ENCODE results near the gene ZBTB37.
A peak's percentile ranks its signal among the peaks of the same experiment; 100 is the strongest.
"Not testable (repeated sequence)": the region's sequence is repeated elsewhere in the genome, so short reads cannot be mapped to it uniquely, and the experiment has no call there.

Gene ZBTB37, protein sequence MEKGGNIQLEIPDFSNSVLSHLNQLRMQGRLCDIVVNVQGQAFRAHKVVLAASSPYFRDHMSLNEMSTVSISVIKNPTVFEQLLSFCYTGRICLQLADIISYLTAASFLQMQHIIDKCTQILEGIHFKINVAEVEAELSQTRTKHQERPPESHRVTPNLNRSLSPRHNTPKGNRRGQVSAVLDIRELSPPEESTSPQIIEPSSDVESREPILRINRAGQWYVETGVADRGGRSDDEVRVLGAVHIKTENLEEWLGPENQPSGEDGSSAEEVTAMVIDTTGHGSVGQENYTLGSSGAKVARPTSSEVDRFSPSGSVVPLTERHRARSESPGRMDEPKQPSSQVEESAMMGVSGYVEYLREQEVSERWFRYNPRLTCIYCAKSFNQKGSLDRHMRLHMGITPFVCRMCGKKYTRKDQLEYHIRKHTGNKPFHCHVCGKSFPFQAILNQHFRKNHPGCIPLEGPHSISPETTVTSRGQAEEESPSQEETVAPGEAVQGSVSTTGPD

GRCh38 chr1:173868266-173869020, at the start of gene ZBTB37:
ZBTB37 (plus strand) TSS chr1:173868380; CDS start chr1:173870226, 1,846 bp downstream.
- DNase-seq: no peak

GRCh38 chr1:173818459-173818858, 49.7 kb upstream of the ZBTB37 start:
- no peak for DNase-seq

DNA sequence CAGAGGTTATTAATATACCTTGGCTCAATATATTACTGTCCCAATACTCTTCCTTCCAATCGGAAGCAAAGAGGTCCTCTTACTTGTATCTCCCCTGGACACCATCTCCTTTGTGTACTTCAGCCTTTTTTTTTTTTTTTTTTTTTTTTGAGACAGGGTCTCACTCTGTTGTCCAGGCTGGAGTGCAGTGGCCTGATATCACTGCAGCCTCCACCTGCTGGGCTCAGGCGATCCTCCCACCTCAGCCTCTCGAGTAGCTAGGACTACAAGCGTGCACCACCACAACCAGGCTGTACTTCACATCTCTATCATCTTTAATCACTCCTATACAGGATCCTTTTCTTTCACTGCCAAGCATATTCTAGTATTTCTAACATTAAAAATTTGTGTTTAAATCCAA, 46.5 kb upstream of the ZBTB37 start:
- DNase-seq: no peak

GRCh38 chr1:173823781-173824314, 44.3 kb upstream of the ZBTB37 start:
- no peak for DNase-seq

DNA sequence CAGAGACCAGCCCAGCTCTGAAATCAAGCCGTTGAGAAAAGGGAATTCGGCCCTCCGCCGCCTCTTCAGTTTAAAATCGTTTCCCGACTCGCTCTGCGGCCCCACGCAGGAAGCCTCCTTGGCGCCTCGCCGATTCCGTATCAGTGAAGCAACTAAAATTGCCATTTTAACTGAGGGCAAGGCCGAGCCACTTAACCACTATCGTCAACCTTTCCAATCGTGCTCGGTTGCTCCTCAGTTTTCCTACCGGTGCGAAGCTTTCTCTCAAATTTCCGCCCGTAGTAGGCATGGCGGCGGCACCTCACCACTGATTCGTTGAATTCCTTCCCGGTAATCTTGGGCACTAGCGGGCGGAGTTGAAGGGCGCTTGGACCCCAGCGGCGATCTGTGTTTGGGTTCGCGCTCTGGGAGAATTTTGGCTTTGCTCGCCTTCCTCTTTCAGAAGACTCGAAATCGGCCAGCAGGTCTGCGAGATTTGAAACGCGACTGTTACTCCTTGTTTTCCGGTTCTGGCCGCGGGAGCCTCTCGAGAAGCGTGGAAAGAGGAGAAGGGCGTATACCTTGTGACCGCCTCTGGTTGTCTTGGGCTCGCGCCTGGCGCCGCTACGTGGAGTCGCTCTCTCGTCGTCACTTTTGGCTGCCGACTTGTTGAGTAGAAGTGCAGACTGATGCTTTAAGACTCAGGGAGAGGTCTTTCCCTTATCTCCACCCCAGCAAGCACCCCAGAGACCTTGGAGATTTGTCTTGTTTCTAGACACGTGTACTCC, 43.7 kb upstream of the ZBTB37 start, which contains the start of the genes CENPL and DARS2:
Gene CENPL (minus strand): TSS at position 569 of the 767 bp plus-strand sequence. CDS start 13,584 bp downstream, outside the sequence.
Gene DARS2 (plus strand): TSS at position 359 of the 767 bp plus-strand sequence. CDS start 557 bp downstream, outside the sequence.
- peak; percentile 100 for DNase-seq

- DNase-seq: no peak
Observed at GRCh38 chr1:173827611-173828010, 40.6 kb upstream of the ZBTB37 start.

DNA sequence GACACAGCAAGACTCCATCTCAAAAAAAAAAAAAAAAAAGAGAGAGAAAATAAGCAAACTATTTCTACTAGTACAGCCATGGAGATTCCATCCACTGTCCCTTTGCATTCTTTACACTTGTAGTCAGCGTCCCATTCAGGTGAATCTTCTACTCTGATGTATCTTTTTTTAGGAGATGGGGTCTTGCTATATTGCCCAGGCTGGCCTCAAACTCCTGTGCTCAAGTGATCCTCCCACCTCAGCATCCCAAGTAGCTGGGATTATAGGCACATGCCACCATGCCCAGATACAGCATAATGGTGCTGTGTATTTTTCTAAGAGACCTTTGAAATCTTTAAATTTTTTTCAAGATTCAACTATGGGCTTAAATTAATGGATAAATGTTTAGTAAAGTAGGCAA, 35.4 kb upstream of the ZBTB37 start:
- no peak for DNase-seq

DNA sequence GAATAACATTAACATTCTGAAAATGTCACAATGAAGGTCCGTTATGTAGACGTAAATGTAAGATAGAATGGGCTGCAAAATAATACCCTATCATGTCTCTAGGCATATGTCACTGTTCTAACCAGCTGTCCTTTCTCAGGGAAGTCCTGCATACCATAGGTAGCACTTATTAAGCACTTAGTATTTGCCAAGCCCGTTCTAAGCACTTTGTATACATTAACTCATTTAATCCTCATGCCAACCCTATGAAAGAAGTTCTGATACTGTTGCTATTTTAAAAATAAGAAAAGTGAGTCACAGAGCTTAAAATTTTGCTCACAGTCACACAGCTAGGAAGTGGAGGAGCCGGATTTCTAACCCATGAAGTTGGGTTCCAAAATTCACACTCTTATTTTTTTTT, 16.1 kb upstream of the ZBTB37 start:
- no peak for DNase-seq

GRCh38 chr1:173853074-173853473, 15.1 kb upstream of the ZBTB37 start:
- no peak for DNase-seq

DNA sequence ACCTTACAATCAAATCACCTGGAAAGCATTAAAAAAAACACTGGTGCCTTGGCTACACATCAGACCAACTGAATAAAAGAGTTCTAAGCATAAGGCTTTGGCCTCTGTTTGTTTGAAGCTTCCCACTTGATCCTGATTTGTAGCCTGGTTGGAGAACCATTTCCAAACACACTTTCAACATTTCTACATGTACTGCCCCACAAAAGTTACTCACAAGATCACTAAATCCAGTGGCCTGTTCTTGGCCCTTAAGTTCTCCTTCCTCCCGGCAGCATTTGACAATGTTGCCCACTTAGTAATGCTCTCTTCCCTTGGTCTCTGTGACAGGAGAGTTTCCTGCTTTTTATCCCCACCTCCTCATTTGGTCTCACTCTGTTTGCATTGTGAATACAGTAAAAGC, 12.2 kb upstream of the ZBTB37 start:
- DNase-seq: no peak

DNA sequence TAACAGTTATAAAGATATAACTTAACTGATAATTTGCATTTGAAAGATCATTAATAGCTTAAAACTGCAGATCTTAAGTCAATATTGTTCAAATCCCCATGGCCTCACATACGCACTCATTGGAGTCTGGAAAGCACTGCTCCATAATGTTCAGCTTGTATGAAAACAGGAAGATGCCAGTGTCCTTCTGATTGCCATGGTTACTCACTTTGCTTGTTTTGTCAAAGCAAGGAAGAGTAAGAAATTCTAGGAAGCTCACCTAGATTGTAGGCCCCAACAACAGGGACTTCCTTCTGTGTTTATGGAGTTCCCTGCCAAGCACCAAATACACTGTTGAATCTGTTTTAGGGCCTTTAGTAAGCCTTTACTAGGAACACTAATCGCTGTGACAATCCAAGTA, 11.3 kb upstream of the ZBTB37 start:
- DNase-seq: no peak

- DNase-seq: no peak
Observed at GRCh38 chr1:173857363-173857917, 10.7 kb upstream of the ZBTB37 start.

DNA sequence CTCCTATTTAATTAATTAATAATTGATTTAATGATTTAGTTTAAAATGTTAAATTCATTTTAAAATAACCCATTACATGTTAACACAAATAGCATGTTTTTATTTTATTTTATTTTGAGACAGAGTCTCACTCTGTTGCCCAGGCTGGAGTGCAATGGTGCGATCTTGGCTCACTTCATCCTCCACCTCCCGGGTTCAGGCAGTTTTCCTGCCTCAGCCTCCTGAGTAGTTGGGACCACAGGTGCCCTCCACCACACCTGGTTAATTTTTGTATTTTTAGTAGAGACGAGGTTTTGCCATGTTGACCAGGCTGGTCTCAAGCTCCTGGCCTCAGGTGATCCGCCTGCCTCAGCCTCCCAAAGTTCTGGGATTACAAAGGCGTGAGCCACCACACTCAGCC, 8.6 kb upstream of the ZBTB37 start:
- DNase-seq: not testable (repeated sequence)

GRCh38 chr1:173860065-173860464, 8.1 kb upstream of the ZBTB37 start:
- no peak for DNase-seq

- no peak for DNase-seq
Observed at GRCh38 chr1:173861731-173862145, 6.4 kb upstream of the ZBTB37 start.

- DNase-seq: not testable (repeated sequence)
Observed at GRCh38 chr1:173862146-173862768, 5.9 kb upstream of the ZBTB37 start.

DNA sequence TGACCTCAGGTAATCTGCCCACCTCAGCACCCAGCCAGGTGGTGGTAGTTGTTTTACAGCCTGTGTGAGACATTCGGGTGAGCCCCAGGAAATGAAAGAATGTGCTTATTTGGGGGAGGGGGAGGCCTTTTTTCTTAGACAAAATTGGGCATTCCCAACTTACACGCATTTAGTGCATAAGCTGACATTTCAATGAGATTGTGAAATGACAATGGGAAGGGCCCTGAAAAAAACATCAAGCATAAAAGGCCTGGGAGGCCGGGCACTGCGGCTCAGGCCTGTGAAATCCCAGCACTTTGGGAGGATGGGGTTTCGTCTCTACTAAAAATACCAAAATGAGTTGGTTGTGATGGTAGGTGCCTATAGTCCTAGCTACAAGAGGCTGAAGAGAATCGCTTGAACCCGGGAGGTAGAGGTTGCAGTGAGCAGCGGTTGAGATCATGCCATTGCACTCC, 5.4 kb upstream of the ZBTB37 start:
- DNase-seq: no peak

- no peak for DNase-seq
Observed at GRCh38 chr1:173863224-173864161, 4.7 kb upstream of the ZBTB37 start.

GRCh38 chr1:173864179-173864867, 3.9 kb upstream of the ZBTB37 start:
- DNase-seq: no peak
